SKM-1 (cell line): Measurements from ENCODE around the gene HNRNPH2.

Source experiments
- DNase-seq: peaks from one replicate; lab custom pipeline; 2025; ENCODE audit not compliant: unreplicated experiment; lab: John Stamatoyannopoulos, UW

Gene HNRNPH2

DNA sequence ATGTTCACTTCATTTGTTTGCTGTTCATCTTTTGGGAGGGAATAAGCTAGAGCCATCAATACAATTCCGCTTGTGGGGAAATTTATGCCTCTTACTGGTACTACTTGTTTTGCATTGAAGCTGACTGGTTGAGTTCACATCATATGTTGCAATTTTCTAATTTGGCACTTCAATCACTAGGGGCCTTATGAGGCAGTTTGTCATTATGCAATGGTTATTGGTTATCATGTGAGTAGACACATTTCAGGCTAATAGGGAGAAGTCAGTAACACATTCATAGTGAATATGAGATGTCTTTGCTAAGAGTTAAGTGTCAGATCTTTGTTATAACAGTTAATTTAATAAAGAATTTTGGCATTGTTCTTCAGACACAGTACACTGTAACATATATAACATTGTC is 12.2 kb upstream of the HNRNPH2 start:
- peak; percentile 17 for DNase-seq

DNA sequence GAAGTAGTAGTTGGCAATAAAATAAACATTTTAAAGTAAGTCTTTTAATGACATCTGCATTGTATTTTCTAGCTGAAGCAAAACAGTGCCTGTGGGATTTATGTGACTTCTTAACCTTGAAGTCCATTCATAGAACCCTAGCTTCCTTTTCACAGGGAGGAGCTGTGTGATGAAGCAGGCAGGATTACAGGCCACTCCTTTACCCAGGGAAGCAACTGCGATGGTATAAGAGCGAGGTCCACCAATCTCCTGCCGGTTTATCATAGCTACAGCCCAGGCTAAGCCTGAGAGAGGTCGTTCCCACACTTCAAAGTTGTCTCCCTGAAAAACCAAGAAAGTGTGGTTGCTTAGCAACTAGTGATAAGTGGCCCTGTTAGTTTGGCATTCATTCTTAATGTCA is 10.2 kb upstream of the HNRNPH2 start:
- no peak for DNase-seq

DNA sequence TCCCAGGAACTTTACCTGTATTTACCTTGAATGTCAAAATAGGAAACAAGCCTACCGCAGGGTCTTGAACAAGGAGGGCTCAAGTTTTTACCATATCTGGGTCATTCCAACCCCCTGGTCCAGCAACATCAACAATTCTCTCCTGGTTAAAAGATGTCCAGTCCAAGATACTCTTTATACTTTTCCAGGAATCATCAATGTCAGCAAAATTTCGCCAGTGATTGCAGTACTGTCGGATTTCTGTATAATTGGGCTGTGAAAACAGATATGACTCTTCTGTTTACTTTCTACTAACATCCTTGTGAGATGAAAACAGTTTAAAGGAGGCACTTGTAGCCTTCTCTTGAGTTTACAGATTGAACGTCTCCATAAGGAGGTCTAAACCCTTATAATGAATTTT is 9.3 kb upstream of the HNRNPH2 start:
- DNase-seq = no peak

DNA sequence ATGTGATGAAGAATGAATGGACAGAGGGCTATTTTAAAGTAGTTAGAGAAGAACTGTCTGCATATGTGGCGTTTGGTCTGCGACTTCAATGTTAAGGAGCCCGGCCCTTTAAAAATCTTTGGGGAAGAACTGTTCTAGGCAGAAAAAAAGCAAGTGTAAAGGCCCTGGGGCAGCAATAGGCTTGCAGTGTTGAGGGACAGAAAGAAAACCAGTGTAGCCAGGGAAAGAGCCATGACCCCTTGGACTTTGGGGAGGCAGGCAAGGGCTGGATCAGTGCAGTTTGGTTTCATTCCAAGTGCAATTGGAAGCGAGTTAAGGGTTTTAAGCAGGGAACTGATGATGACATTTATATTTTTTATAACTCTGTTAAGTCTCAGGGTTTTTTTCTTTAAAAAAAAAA is 8.2 kb upstream of the HNRNPH2 start:
- DNase-seq = no peak

DNA sequence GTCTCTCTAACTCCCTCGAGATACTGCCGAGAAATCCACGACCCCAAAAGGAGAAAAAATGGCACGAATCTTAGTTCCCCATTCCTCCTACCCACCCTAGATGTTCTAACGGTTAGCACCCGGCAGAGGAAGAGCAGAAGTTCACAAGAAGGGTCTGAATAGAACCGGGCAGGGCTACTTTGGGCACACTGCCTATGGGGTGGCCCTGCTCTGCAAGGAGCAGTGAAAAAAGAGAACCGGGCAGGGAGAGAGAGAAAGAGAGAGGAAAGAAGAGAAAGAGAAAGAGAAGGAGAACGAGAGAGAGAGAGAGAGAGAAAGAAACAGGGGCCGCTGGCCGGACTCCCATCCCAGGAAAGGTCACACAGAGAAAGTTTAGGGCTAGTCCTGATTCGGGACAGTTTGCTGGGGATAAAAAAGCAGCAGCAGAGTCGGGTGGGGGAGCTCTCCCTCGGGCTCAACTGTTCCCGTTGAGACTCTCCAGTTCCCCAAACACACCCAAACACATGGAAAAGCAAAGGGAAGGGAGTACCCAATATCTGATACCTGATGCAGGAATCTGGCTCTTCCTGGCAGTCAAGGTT is 765 bp upstream of the HNRNPH2 start:
- DNase-seq = no peak

DNA sequence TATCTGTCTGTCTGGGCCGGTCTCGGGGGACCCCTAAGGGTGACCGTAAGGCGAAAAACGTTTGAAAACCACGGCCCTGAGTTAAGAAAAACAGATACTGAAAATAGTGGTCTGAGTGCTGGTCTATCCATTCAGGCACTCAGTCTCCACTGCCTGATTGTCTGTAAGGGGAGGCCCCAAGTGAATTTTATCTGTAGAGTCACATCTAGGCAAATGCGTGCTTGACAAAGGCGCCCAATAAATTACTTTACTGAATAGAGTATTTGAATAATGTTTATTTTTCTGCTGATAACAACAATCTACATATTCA is 465 bp downstream of the HNRNPH2 start:
- DNase-seq = no peak

DNA sequence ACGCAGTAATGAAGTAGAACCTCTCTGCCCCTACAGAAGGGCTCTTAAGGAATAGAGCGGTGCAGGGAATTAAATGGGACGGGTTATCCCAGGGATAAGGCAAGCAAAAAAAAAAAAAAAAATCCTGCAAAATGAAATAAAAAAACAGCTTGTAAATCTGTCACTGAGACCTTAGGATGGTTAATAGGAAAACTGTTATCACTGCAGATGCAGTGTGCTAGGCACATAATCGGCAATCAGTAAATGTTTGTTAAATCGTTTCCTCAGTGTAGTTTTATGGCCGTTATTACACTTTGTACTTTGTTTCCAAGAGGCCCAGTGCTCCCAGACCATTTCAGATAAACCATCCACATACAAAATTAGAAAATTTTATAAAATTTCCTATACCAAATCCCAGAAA is 1.0 kb downstream of the HNRNPH2 start:
- no peak for DNase-seq

DNA sequence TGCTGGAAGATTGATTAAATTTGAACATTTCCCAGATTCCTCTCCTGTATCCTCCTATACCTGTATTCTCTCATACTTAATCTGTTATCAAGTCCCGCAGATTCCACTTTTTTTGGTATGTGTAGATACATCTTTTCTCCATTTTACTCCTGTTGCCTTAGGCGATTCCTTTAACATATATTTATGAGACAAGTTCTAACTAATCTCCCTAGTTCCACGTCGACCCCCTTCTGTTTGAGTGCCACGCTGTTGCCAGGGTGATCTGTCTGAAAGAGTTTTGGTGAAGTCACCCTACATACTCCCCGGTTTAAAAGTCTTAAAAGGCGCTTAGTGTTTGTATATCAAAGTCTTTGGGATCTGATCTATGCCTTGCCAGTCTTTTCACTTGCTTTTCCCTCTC is 2.4 kb downstream of the HNRNPH2 start:
- DNase-seq = no peak

DNA sequence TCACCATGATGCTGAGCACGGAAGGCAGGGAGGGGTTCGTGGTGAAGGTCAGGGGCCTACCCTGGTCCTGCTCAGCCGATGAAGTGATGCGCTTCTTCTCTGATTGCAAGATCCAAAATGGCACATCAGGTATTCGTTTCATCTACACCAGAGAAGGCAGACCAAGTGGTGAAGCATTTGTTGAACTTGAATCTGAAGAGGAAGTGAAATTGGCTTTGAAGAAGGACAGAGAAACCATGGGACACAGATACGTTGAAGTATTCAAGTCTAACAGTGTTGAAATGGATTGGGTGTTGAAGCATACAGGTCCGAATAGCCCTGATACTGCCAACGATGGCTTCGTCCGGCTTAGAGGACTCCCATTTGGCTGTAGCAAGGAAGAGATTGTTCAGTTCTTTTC is 4.0 kb downstream of the HNRNPH2 start:
- no peak for DNase-seq

DNA sequence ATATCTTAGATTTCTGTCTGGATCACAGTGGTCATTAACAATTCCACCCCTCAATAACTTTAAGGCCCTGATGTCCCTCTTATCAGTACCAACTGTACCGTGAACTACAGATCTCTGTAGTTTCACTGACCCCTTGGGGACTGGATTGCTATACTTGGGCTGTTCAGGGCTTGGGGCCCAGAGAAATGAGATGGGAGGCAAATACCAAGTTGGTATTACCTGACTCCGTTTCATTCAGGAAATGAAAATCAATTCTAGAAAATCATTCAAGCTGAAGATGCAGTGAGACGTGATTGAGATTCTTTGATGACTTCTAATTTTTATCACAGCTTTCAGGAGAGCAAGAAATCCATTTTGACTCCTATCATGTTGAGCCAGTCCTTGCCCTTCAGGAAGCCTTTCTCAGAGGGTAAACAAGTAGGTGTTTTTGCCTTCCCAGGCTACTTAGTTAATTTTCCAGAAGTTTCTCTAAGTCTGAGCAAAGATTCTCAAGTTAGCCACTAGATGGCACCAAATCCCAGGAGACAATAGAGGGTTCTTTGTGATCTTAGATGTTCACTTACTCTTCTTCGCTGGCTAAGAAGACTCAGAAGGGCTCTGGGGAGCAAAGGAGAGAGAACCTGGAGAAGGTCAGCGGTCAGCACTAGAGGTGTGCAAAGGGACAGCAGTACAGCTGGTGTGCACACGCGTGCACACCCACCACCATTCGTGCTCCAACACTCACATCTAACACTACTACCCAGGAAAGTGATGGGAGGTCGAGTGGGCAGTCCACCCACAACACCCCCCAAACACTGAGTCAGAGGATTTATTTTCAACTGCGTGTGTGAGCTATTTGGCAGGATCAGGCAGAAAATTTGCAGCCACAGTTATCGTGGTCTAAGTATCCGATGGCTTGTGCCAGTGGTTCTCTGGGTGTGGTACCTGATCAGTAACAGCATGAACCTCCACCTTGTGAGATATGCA is 7.4 kb downstream of the HNRNPH2 start:
- DNase-seq = no peak

DNA sequence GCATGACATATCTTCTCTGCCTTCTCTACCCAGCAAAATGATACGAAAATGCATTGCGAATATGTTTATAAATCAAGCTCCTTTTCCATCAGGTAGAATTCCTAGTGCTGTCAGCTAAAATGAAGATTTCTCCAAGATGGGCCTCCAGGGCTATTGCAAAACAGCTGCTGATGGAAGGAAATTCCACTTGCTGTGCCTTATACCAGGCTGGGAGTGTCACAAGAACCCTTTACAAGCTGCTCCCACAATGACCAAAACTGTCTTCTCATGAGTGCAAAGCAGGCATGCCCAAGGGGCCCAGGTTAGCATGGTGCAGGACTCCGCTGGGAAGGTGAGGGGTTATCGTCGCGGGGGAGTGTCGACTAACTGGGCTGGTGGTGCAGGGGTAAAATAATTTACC is 8.7 kb downstream of the HNRNPH2 start:
- no peak for DNase-seq

DNA sequence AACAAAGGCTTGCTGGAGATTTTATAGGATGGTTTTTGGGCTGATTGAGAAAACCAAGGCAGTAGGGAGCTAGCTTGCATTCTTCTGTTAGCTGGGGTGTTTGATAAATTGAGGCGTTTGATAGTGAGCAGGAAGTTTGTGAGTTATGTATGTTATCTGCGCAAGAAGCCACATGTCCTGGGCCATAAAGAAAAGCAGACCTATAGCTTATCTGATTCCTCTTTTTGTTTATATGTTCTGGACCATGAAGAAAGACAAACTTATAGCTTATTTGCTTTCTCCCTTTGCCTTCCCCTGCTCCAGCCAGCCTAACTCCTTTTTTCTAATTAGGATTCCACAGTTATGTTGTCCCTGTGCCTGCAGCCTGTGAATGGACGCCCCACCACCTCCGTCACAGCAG is 9.2 kb downstream of the HNRNPH2 start:
- no peak for DNase-seq

DNA sequence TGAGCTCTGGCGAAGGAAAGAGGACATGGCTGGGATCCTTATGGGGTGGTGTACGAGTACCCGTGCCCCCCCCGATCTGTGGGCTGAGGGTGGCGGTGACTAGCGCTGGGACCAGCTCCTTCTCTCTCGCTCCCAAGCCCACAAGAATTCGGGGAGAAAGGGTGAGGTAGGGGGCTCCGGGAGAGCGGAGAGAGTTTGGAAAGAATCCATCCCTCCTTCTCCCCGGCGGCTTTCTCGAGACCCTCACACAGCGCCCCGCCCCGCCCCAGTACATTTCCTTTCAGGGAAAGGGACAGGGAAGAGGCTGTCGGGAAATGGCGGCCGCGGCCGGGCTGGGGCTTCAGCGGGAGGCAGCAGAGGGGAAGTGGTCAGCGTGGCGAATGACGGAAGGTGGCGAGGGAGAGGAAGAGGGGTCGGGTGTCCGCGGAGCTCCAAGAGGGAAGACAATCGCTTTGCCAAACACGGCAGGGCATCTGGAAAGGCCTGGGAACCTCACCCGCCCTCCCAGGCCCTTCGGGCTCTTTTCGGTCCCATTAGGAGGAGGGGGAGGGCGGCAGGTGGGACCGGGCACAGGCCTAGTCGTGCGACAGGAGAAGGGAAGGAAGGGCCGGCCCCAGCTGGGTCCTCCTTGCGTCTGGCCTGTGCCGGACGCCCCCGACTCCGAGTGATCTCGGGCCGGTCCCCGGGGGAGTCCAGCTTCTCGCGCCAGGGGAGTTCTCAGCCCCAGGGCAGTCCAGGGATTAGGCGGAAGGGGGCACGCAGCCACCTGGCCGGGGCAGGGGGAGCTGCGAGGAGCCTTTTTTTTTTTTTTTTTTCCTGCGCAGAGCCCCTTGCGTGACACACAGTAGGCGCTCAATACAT is 10.2 kb downstream of the HNRNPH2 start:
- DNase-seq = no peak

DNA sequence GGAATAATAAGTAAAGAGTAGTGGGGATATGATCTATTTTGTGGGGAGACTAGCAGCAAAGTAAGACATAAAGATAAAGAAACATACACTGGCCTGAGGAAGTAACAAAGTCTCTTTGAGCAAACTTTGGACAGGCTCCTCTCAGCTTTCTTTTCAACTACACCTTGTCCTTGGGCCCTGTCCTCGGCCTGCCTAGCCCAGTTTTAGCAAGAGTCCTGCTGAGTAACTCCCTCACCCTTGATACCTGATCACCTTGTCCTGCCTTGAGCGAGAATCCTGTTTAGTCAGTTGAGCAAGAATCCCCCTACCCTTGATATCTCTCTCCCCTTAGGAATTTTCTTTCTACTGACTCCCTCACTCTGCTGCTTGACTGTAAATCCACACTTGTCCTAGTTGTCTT is 11.5 kb downstream of the HNRNPH2 start:
- DNase-seq = no peak

DNA sequence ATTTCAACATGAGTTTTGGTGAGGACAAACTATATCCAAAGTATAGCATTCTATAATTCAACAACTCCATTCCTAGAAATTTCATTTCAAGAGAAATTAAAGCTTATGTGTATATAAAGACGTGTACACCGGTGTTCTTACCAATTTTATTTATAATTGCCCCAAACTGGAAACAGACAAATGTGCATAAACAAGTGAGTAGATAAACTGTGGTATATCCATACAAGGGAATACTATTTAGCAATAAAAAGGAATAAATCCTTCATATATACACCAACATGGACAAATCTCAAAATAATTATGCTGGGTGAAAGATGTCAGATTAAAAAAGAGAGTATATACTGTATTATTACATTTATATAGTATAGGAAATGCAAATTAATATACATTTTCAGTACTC is 19.9 kb downstream of the HNRNPH2 start:
- no peak for DNase-seq

DNA sequence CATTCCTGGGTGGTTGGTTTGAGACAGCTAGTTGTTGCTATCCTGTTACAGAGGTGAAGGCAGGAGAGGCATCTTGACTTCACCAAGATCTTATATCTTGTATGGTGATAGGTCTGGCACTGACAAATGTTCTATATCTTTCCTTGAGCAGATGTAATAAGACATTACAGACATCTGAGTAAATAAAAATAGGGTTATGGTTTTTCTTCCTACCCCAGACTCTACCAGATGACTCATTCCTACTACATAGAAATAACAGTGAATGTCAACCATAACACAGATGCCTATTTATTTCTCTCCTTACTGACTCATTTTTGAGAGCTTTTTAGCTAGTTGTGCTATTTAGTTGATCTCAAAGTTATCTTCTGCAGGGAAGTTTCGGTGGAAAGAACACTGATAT is 21.9 kb downstream of the HNRNPH2 start:
- DNase-seq = no peak

DNA sequence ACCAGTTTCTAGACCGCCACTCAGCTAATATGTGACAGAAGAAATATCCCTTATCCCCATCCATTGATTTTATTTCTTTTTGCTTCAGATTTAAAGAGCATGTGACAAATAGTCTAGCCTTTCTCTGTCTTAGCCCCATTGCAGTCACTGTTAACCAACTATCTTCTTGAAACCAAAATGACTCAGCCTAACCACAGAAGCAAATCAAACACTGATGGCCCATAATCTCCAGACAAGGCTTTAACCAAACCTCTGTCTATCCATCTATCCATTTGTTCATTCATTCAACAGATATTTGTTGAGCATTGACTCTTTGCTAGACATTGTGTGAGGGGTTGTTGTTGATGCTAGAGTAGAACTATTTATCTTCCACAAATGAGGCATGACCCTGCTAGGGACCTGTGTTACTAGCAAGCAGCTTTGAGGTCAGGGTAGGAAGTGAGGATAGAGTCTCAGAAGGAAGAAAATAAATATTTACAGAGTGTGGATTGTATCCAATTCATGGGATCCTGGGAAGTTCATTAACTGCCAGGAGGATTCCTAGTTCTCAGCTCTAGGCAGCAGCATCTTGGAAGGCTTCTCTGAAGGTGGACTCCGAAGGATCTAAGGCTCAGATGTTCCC is 22.5 kb downstream of the HNRNPH2 start:
- DNase-seq = no peak

DNA sequence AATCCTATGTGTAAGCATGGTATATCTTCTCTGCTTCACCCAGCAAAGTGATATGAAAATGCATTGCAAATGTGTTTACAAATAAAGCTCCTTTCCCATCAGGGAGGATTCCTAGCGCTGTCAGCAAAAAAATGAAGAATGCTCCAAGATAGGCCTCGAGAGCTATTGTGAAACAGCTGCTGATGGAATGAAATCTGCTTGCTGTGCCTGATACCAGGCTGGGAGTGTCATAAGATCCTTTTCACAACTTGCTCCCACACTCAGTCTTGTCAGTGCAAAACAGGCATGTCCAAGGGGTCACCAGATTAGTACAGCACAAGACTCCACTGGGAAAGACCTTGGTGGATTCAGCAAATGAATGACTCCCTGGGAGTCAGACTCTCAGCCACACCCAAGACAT is 34.1 kb downstream of the HNRNPH2 start:
- DNase-seq = no peak

DNA sequence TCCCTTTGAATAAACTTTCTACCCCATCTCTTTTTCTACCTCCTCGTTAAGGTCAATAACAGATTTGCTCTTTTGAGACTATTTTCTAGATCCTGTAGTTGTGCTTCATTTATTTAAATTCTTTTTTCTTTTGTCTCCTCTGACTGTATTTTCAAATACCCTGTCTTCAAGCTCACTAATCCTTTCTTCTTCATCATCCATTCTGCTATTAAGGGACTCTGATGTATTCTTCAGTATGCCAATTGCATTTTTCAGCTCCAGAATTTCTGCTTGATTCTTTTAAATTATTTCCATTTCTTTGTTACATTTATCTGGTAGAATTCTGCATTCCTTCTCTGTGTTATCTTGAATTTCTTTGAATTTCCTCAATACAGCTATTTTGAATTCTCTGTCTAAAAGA is 41.3 kb downstream of the HNRNPH2 start:
- DNase-seq = no peak

DNA sequence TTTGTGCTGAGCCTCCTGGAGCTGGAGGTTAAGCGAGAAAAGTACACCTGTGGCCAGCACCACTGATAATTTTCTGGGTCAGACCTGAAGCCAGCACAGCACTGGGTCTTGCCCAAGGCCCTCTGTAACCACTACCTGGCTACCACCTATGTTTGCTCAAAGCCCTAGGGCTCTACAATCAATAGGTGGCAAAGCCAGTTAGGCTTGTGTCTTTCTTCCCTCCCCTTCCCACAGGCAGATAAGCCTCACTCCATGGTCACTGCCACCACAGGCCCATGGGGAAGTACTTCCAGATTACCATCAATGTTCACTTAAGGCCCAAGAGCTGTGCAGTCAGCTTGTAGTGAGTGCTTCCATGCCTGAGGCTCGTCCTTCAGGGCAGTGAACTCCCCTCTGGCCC is 42.1 kb downstream of the HNRNPH2 start:
- no peak for DNase-seq

DNA sequence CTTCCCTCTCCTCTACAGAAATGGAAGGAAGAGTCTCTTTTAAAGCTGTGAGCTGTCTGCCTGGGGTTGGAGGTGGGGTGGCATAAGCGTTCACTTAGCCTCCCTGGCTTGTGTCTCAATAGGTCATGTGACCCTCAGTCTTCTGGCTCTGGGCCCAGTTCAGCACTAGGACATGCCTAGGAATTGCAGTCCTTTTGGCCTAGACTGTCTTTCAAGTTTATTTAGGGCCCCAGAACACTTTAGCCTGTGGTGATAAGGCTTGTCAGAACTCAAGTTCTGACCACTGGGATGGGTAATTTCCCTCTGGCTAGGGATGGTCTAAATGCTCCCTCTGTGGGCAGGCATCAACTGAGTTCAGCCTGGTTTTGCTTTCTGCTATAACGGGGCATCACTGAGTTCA is 42.9 kb downstream of the HNRNPH2 start:
- DNase-seq = no peak

DNA sequence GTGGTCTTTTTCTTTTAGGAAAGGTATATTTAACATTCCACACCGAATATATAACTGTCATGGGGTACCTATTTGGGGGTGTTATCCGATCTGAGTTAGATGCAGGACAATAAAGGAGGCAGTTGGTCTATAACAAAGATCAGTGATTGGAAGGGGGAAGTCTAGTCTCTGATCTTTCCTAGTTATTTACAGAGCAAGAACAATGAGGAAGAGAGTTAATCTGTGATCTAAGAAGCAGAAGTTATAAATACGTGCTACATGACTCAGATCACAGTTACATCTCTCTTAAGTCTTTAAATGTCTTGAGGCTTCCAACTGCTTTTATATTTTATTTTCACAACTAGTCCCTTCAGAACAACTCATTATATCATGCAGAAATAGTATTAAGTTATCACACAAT is 44.0 kb downstream of the HNRNPH2 start:
- peak; percentile 6 for DNase-seq
